Neural progenitor cell (in vitro differentiated cells): ENCODE measurements around the gene CCKAR.

ENCODE experiments used
- EZH2 ChIP-seq: fragments of 200-600 bp; sonication (generic); IDR thresholded peaks from 2 replicates; pipeline ENCODE4 v1.6.1; 2017; ENCODE audit warnings: antibody characterized with exemption, mild to moderate bottlenecking, moderate library complexity
- TF ChIP-seq, protein P1 (sequence below): fragments of 200-600 bp; sonication (generic); IDR thresholded peaks from 2 replicates; pipeline ENCODE4 v1.5.1; 2017; ENCODE audit warnings: antibody characterized with exemption, mild to moderate bottlenecking

DNA sequence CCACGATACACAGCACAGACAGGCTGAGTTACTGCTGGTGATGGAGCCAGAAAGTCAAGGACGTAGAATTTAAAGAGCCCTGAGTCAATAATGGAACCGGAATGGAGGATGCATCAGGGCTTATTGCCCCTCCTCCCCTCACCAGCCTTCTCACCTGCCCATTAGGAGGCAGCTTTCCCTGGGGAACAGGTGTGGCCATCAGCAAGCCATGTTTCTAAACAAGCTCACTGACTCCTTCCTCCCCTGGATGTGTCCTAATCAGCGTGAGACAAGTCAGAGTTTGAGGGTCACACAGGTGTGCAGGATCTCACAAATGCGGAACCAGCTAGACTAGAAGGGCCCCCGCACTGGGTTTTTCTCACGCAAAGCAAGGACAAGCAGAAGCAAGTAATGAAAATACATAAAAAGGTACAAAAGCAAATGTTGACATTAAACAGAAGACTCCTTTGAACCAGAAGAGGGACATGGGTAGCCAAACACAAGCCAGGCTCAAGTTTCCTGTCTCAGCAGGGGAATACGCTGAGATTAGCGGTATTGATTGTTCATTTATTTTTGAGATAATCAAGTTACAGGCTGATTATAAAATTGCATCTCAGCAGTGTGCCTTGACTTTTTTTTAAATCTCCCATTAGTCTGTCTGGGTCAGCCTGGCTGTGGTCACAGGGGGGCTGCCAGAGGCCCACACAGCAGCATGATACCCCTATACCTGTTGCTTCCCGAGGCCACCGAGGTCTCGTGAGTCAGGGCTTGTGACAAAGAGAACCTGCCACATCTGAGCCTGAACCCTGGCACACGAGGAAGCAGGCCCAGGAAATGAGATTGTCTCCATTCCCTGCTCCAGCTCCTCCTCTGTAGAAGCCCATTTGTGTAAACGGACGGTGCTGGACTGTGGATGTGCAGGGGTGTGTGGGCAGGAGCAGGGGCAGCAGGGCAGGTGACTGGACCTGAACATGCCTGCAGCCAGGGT, 37.4 kb downstream of the CCKAR start:
- TF ChIP-seq, protein P1, sequence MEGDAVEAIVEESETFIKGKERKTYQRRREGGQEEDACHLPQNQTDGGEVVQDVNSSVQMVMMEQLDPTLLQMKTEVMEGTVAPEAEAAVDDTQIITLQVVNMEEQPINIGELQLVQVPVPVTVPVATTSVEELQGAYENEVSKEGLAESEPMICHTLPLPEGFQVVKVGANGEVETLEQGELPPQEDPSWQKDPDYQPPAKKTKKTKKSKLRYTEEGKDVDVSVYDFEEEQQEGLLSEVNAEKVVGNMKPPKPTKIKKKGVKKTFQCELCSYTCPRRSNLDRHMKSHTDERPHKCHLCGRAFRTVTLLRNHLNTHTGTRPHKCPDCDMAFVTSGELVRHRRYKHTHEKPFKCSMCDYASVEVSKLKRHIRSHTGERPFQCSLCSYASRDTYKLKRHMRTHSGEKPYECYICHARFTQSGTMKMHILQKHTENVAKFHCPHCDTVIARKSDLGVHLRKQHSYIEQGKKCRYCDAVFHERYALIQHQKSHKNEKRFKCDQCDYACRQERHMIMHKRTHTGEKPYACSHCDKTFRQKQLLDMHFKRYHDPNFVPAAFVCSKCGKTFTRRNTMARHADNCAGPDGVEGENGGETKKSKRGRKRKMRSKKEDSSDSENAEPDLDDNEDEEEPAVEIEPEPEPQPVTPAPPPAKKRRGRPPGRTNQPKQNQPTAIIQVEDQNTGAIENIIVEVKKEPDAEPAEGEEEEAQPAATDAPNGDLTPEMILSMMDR = no peak
- no peak for TF ChIP-seq EZH2
